SU-DHL-6 (cell line): Measurements from ENCODE around the gene HNRNPLL.

Experiments used
- H2AFZ ChIP-seq: fragments of 200-600 bp; sonication (generic); 2 replicates; pipeline ENCODE4 v1.6.1; 2014; ENCODE audit warnings: low read depth, mild to moderate bottlenecking, moderate library complexity, mixed read lengths, antibody characterized with exemption, low read length; ENCODE audit not compliant: severe bottlenecking
- H3F3A ChIP-seq: fragments of 200-600 bp; shearing (Covaris generic); 2 replicates; pipeline ENCODE4 v1.6.0; 2016; ENCODE audit warnings: antibody characterized with exemption, mild to moderate bottlenecking; ENCODE audit not compliant: insufficient read depth
- H3K27ac ChIP-seq: fragments of 200-600 bp; sonication (generic); 2 replicates; pipeline ENCODE4 v1.5.1; 2016; ENCODE audit warnings: low read depth, mild to moderate bottlenecking, low read length, moderate library complexity, mixed read lengths
- H3K27me3 ChIP-seq: fragments of 200-600 bp; sonication (generic), shearing (Covaris generic); 2 replicates; pipeline ENCODE4 v1.6.0; 2014; ENCODE audit warnings: mild to moderate bottlenecking, low read length
- H3K36me3 ChIP-seq: fragments of 200-600 bp; sonication (generic); 2 replicates; pipeline ENCODE4 v1.6.1; 2014; ENCODE audit warnings: mild to moderate bottlenecking, low read length, mixed read lengths
- H3K4me2 ChIP-seq: fragments of 300-600, 200-600 bp; shearing (Covaris generic), sonication (generic); 2 replicates; pipeline ENCODE4 v1.6.0; 2014; ENCODE audit warnings: low read length, low read depth, mild to moderate bottlenecking; ENCODE audit not compliant: poor library complexity, severe bottlenecking
- H3K4me3 ChIP-seq: fragments of 200-600 bp; sonication (generic); 2 replicates; pipeline ENCODE4 v1.5.1; 2014; ENCODE audit warnings: antibody characterized with exemption, low read length, mild to moderate bottlenecking, mixed read lengths; ENCODE audit not compliant: insufficient read depth, poor library complexity, severe bottlenecking
- H3K79me2 ChIP-seq: fragments of 200-600 bp; sonication (generic); 2 replicates; pipeline ENCODE4 v1.6.1; 2014; ENCODE audit warnings: mild to moderate bottlenecking, low read length, moderate library complexity; ENCODE audit not compliant: insufficient read depth
- H3K9ac ChIP-seq: fragments of 200-600 bp; sonication (generic); 2 replicates; pipeline ENCODE4 v1.7.0; 2014; ENCODE audit warnings: mild to moderate bottlenecking, low read length
- H3K9me2 ChIP-seq: fragments of 200-600 bp; sonication (generic); replicated peaks from 2 replicates; pipeline ENCODE4 v1.6.1; 2014; ENCODE audit warnings: low read length; ENCODE audit not compliant: insufficient read depth
- H3K9me3 ChIP-seq: fragments of 200-600 bp; sonication (generic); 2 replicates; pipeline ENCODE4 v1.6.1; 2014; ENCODE audit warnings: low read length, mixed read lengths; ENCODE audit not compliant: insufficient read depth
- H4K20me1 ChIP-seq: fragments of 200-600 bp; sonication (generic); 2 replicates; pipeline ENCODE4 v1.6.1; 2014; ENCODE audit warnings: low read depth, mild to moderate bottlenecking, antibody characterized with exemption, low read length, moderate library complexity, mixed read lengths
- EZH2phosphoT487 ChIP-seq: fragments of 200-600 bp; sonication (generic), shearing (Covaris generic); conservative IDR thresholded peaks from 2 replicates; pipeline ENCODE4 v1.6.1; 2018; ENCODE audit warnings: mild to moderate bottlenecking, antibody characterized with exemption, low read length, moderate library complexity, mixed read lengths
- TF ChIP-seq, protein P1 (sequence below): fragments of 200-600 bp; sonication (generic); IDR thresholded peaks from one replicate; pipeline ENCODE4 v1.5.1; 2017; ENCODE audit warnings: antibody characterized with exemption, mild to moderate bottlenecking, low read length, moderate library complexity; ENCODE audit not compliant: insufficient read depth, poor library complexity, severe bottlenecking

HNRNPLL gene

DNA sequence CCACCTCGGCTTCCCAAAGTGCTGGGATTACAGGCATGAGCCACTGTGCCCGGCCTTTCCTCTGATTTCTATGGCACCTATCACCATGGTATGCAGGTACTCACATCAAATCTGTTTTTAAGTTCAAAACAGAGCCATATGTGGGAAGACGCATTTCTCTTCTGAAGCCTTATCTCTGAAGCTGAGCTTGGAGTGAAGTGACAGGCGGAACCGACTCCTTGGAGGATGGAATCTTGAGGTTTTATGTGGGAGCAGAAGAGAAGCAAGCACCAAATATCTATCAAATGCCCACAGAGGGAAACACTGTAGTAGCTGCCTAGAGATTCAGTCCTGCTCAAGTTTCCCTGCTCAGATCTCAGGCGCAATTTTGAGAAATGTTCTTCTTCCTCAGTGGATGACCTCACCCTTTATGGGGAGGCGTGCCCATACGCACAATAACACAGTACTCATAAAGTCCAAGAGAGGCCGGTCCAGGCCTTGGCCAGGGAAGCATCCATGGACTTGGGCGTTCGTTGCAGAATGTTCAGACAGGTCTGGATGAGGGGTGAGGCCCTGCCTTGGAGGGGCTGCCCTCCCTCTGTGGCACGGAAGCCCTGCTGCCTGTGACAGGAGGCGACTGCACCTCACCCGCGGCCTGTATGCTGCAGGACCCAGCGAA, 67.9 kb downstream of the HNRNPLL start:
- no peak overlapping the region for H3K27ac ChIP-seq
- no peak overlapping the region for H2AFZ ChIP-seq
- H3F3A ChIP-seq: no peaks in the 10 kb centered on the region
- no peaks in the 10 kb centered on the region for H3K9me2 ChIP-seq
- no peaks in the 10 kb centered on the region for H4K20me1 ChIP-seq
- no peak overlapping the region for H3K9ac ChIP-seq
- no peak overlapping the region for H3K4me2 ChIP-seq
- H3K4me3 ChIP-seq: no peak overlapping the region
- H3K36me3 ChIP-seq: no peaks in the 10 kb centered on the region
- TF ChIP-seq, protein P1, sequence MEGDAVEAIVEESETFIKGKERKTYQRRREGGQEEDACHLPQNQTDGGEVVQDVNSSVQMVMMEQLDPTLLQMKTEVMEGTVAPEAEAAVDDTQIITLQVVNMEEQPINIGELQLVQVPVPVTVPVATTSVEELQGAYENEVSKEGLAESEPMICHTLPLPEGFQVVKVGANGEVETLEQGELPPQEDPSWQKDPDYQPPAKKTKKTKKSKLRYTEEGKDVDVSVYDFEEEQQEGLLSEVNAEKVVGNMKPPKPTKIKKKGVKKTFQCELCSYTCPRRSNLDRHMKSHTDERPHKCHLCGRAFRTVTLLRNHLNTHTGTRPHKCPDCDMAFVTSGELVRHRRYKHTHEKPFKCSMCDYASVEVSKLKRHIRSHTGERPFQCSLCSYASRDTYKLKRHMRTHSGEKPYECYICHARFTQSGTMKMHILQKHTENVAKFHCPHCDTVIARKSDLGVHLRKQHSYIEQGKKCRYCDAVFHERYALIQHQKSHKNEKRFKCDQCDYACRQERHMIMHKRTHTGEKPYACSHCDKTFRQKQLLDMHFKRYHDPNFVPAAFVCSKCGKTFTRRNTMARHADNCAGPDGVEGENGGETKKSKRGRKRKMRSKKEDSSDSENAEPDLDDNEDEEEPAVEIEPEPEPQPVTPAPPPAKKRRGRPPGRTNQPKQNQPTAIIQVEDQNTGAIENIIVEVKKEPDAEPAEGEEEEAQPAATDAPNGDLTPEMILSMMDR: no peak
- no peak for TF ChIP-seq EZH2phosphoT487
- no peaks in the 10 kb centered on the region for H3K27me3 ChIP-seq
- no peaks in the 10 kb centered on the region for H3K79me2 ChIP-seq
- H3K9me3 ChIP-seq: no peaks in the 10 kb centered on the region

DNA sequence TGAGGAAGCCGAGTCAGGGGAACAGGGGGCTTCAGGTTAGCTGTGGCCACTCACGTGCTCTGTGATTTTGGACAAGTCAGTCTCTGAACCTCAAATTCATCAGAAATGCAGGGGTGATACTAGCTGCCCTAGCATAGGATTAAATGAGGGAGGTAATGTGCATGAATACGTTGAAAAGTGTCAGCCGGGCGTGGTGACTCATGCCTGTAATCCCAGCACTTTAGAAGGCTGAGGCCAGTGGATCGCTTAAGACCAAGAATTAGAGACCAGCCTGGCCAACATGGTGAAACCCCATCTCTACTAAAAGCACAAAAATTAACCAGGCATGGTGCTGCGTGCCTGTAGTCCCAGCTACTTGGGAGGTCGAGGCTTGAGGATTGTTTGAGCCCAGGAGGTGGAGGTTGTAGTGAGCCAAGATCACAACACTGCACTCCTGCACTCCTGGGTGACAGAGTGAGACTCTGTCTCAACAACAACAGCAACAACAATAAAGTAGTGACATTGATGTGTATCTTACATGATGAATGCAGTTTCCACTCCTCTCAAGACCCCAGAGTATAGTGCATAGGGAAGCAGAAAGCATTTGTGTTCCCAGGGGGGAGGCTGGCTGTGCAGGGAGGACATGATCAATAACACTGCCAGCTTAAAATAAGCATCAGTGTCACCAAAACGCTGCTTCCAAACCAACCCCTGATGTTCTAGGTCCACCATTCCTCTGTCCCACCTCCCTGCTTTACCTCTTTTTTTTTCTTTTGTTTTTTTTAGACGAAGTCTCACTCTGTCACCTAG, 68.8 kb downstream of the HNRNPLL start:
- peak overlapping the region; percentile 83 for H2AFZ ChIP-seq
- H3F3A ChIP-seq: no peaks in the 10 kb centered on the region
- TF ChIP-seq, protein P1: no peak
- no peak for TF ChIP-seq EZH2phosphoT487
- no peaks in the 10 kb centered on the region for H3K9me2 ChIP-seq
- peak overlapping the region; percentile 35 for H3K4me2 ChIP-seq
- H3K4me3 ChIP-seq: no peak overlapping the region
- peak overlapping the region; percentile 20; the same call in 1 of the 2 replicates for H3K9ac ChIP-seq
- no peak overlapping the region for H3K27ac ChIP-seq
- no peaks in the 10 kb centered on the region for H3K36me3 ChIP-seq
- no peaks in the 10 kb centered on the region for H3K9me3 ChIP-seq
- H4K20me1 ChIP-seq: no peaks in the 10 kb centered on the region
- H3K79me2 ChIP-seq: no peaks in the 10 kb centered on the region
- H3K27me3 ChIP-seq: no peaks in the 10 kb centered on the region

DNA sequence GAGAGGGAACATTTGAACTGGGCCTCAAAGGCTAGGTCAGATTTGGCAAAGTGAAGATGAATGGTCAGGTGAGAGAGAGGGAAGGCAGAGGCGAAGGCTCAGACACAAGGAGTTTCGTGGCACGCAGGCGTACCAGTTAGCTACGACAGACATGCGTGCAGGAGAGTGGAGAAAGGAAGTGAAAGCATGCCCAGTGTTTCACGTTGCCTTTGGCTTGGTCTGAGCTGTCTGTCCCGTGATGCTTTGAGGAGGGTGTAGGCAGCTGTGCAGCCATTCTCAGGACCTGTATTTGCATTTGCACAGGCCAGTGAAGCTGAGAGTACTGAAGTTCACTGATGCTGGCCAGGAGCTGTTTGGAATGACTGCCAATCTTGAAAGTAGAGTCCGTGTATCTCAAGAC, 69.5 kb downstream of the HNRNPLL start:
- H2AFZ ChIP-seq: peak overlapping the region; percentile 83

More for the DNA sequence above, 69.5 kb downstream of the HNRNPLL start:
- no peaks in the 10 kb centered on the region for H3F3A ChIP-seq
- no peak overlapping the region for H3K4me3 ChIP-seq
- H4K20me1 ChIP-seq: no peaks in the 10 kb centered on the region
- H3K9ac ChIP-seq: peak overlapping the region; percentile 20; the same call in 1 of the 2 replicates
- H3K27ac ChIP-seq: no peak overlapping the region
- H3K79me2 ChIP-seq: no peaks in the 10 kb centered on the region
- no peaks in the 10 kb centered on the region for H3K36me3 ChIP-seq
- TF ChIP-seq, protein P1: no peak
- TF ChIP-seq EZH2phosphoT487: no peak
- no peaks in the 10 kb centered on the region for H3K9me3 ChIP-seq
- H3K4me2 ChIP-seq: peak overlapping the region; percentile 35
- H3K27me3 ChIP-seq: no peaks in the 10 kb centered on the region
- H3K9me2 ChIP-seq: no peaks in the 10 kb centered on the region
